Measurements from ENCODE around the gene TCIRG1. TPM values are rescaled to one million over a fixed set of nuclear protein-coding genes. Genes with fewer than 3 reads are reported as not detected.

The TCIRG1 gene
- total RNA-seq, 2 donors from 2014 or later: 39.5 to 51.7 TPM

Small RNA genes within 50 kb of the gene (microRNA-seq; reads per million reads assigned to microRNA genes)
- 0 reads per million in 2 donors for gene MIR4691
- gene MIR6753: 0 reads per million in 2 donors
- 1.2 to 1.9 reads per million in 2 donors for gene MIR7113

Other genes with a start within 250 kb of the TCIRG1 start
- gene UNC93B1, start 34.9 kb upstream of the TCIRG1 start, total RNA-seq: 10 to 100 TPM; 12.5 to 15.1 TPM
- gene ALDH3B1, start 28.7 kb upstream of the TCIRG1 start, total RNA-seq: 1 to 10 TPM; 6.2 to 8.9 TPM
- gene NDUFS8, start 8.3 kb upstream of the TCIRG1 start, total RNA-seq: 100 to 1,000 TPM; 304 to 342 TPM
- gene CHKA, start 82.4 kb downstream of the TCIRG1 start, total RNA-seq: 10 to 100 TPM in 1 of 2 donors, 1 to 10 TPM in 1; 7.8 to 11.8 TPM
- gene KMT5B, start 174.3 kb downstream of the TCIRG1 start, total RNA-seq: 10 to 100 TPM; 28.8 to 29.8 TPM
- gene C11orf24, start 232.9 kb downstream of the TCIRG1 start, total RNA-seq: 10 to 100 TPM; 28.7 to 42.0 TPM